ENCODE results near the gene DUS1L.

The DUS1L gene

DNA sequence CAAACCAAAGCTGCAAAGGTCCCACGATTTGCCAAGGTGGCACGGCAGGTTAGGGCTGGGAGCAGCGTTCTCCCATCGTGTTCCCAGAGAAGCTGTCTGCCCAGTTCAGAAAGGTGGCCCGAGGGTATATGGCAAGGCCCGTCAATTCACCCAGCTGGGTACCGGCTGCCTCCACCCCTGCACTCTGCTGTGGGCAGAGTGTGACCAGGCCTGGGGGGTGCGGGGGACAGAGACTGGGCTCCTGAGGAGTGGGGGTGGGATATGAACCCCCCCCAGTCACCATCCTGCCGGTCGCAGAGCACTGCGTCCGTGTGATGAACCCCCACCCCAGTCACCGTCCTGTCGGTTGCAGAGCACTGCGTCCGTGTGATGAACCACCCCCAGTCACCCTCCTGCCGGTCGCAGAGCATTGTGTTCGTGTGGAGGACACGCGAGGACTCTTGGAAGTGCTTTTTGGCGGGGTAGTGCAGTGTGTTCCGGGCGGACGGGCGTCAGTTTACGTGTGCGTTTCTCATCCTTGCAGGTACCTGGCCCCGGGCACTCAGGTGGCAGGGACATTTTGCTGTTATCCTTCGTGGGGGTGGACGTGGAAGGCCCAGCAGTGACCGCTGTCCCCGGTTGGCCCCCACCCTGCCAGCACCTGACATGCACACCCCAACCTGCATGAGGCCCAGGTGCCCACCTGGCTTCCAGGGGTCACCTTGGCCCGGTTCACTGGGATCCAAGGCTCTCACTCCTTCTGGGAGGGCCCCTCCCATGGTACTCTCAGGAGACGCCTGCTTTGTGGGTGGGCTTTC, 35.1 kb upstream of the DUS1L start:
- DNase-seq (ENCODE audit: low read depth): no peak

DNA sequence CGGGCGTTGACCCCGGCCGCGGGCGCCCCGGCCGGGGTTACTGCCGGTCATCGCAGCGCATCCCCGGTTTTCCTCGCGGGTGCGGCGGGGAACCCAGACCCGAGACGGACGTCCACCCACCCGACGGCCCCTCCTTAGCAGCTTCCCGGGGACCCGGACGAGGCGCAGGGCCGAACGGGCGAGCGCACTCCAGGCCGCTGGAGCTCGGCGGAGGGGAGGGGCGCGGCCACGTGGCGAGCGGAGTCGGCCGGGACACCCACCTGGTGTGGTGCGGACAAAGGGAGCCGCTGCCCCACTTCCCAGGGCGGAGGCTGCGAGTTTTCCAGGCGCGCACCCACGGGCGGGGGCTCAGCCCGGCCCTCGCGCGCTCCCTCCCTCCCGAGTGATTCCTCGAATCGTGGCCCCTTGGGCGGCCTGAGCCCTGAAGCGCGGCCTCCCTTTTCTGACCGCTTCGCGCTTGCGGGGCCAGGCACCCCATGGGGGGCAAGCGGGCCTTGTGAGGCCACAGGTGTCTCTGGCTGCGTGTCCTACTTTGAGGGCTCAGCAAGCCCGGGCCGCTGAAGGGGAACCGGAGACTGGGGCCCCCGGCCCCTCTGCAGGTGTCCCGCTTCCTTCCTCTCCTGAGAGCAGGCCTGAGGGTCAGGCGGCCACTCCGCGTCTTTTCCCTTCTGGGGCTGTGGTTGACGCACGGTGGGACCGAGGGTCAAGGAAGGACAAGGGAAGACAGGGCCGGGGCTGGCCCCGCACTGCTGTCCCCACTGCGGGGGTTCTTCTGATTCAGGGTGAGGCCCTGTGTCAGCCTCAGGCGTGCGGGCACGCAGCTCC, 33.5 kb upstream of the DUS1L start:
- no peak for DNase-seq (ENCODE audit: low read depth)

DNA sequence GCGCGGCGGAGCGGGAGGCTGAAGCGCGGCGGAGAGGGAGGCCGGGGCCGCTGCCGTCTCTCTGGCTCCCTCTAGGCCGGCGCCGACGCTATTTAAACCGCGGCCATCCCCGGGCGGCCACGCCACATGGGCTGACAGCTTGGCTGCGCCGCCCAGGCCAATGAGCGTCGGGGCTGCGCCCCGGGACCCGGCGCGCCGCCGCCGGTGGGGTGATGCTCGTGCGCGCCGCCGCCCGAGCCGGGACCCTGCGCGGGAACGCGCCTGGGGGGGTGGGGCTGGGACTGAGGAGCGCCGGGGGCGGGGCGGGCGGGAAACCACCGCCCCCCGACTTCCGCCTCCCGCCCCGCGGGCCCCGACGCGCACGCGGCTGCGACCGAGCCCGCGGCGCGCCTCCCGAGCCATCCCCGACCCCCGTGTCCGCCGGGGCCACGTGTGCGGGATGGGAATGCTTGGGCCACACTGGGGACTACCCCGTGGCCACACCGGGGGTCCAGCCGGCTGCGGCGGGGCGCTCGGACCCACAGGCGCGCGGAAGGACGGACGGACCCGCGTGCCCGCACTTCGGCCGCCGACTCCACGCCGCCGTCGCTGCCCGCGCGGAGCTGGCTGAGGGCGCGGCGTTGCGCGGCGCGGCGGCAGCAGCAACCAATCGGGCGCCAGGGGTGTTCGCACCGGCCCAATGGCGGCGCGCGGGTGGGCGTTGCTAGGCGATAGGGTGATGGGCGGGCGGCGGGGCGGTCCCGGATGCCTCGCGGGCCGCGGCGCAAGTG, 32.8 kb upstream of the DUS1L start, which contains the start of gene FASN:
Gene FASN, minus strand, starts transcription at position 68 of the 770 bp plus-strand sequence. CDS start 1,791 bp downstream, outside the sequence.
- DNase-seq (ENCODE audit: low read depth): peak; percentile 56

DNA sequence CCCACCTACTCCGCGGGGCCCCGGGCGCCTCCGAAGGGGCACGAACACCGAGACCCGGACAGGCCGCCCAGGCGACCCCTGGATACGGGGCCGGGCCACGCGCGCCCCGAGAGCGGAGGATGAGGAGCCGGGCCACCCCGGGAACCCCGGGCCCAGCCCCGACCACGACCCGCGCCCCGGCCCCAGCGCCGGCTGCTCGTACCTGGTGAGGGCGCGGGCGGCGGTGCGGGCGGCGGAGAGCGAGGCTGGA, 32.2 kb upstream of the DUS1L start:
- no peak for DNase-seq (ENCODE audit: low read depth)

DNA sequence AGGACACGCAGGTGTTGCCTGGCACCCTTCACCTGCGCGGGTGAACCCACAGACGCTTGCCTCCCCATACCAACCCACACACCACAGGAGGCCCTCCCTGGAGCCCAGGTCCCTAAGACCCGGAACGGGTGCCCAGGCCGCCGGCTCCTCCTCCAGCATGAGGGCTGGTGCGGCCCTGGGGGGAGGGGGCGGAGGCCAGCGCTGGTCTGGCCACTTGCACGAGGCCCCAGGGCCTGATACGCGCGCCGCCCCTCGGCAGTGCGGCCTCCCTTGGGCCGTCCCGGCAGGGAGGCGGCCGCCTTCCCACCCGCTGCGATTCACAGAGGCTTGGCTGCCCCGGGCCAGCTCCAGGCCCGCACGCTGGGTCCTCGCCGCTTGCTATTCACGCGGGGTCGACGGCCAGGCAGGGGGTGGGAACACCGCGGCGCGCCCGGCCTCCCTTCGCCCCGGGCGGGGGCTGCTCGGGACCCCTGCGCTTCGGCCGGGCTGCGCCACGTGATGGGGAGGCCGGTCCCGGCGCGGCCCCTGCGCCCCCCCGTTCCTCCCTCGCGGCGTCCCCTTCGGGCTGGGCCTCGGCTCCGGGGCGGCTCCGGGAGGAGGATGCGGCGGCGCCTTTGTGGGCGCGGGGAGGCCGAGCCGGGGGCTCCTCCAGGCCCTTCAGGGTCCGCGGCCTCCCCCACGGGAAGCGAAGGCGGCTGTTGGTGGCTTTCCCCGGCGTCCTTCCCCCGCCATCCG, 31.7 kb upstream of the DUS1L start:
- DNase-seq (ENCODE audit: low read depth): peak; percentile 15

DNA sequence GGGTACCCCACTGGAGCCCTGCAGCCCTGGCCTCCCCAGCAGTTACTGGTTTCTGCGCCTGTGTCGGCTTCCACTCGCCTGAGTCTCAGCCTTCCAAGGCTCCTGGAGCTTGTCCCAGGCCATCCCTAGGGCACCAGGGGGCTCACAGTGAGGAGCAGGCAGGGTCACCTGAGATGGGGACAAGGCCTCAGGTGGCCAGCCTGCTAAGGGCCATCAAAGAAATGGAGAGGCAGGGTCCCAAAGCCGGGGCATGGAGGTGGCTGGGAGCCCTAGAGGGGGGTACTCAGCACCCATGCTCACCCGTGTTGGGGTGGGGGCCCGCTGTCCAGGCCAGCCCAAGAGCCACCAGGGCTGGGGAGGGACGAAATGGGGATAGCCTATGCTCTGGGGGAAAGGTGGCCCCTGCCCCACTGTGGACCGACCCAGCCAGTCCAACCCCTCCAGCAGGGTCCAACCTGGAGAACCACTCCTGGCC, 31.1 kb upstream of the DUS1L start:
- DNase-seq (ENCODE audit: low read depth): no peak

DNA sequence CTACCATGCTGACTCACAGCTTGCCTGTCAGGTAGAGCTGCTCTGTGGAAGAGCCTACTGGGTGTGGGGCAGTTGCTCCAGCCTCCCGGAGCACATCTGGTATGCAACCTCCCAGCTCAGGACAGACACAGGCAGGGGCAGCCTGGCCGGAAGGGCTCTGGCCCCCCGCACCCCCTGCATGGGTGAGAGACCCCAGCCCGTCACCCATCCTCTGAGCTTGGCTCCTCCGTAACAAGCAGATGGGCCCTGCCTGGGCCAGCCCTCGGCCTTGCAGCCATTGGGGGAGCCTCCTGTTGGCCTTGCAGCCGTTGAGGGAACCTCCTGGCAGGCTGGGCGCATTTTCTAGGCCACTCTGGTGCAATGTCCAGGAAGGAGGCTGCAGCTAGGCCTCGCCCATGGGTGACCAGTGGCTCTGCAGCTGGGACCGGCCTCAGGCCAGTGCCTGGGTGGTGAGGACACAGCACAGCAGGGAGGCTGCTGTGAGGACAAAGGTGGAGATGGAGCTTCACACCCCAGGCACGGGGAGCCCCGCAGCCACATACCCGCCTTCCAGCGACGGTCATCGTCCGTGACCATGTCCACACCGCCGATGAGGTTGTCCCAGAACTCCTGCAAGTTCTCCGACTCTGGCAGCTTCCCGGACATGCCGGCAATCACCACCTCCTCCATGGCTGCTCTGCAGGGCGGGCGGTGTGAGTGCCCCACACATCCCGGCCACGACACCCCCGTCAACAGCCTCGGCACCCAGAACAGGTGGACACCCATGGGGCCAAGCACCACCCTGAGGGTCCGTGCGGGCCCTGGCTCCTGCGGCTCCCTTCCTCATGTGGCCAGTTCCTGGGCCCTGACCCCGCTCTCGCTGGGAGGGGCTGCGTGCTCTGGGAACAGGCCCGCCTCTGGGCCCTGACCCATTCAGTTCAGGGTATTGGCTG, 30.4 kb upstream of the DUS1L start:
- DNase-seq (ENCODE audit: low read depth): no peak

DNA sequence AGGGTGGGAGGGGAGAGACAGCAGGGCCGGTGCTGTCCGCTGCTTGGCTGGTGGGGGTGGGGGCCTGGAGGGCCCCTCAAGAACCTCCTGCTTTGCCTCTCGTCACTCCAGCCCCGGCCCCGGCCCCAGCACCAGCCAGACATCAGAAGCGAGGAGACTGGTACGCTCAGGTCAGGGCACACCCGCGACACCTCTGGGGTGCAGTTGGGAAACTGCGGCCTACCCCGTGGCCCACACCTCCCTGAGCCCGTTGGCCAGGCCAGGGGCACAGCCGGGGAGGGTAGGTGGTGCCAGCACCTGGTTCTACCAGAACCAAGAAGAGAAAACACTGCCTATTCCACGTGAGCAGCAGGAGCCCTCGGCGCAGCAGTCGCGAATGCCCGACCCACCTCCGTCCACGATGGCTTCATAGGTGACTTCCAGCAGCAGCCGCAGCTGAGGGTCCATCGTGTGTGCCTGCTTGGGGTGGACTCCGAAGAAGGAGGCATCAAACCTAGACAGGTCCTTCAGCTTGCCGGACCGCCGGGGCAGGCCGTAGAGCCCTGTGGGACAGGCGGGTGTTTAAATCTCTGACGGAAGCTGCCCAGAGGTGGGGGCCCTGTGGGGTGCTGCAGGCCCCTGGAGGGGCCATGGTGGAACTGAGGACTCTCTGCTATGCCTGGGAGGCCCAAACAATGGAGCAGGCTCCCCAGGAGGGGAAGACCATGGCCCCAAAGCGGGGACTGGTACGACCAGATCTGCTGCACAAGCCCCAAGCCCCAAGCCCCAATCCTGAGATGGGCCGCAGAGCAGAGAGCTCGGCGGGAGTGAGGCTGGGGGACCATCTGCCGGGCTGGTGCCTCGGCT, 29.6 kb upstream of the DUS1L start:
- no peak for DNase-seq (ENCODE audit: low read depth)

DNA sequence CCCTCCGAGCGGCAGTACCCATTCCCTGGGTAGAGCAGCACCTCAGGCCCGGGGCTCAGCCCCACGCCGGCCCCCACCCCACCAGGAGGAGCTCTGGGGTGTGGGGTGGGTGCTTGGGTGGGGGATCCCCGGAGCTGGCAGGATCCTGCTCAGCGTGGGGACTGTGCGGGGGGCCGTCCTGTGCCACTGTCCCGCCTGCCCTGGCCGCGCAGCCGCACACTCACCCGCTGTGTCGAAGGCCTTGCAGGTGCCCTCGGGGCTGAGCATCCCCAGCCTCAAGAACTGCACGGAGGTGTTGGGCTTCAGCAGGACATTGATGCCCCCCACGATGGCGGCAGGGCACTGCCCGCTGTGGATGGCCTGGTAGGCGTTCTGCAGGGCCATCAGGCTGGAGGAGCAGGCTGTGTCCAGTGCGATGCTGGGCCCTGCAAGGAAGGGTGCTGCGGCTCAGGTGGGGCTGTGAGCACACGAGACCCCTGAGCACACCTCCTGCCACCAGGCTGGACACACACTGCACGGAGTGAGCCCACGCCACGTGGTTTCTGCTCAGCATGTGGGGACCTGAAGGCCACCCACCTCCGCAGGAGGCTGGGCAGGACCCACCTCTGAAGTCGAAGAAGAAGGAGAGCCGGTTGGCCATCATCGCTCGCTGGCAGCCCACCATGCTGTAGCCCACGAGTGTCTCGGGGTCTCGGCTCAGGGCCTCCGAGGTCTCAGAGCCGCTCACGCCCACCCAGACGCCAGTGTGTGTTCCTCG, 27.6 kb upstream of the DUS1L start:
- no peak for DNase-seq (ENCODE audit: low read depth)

DNA sequence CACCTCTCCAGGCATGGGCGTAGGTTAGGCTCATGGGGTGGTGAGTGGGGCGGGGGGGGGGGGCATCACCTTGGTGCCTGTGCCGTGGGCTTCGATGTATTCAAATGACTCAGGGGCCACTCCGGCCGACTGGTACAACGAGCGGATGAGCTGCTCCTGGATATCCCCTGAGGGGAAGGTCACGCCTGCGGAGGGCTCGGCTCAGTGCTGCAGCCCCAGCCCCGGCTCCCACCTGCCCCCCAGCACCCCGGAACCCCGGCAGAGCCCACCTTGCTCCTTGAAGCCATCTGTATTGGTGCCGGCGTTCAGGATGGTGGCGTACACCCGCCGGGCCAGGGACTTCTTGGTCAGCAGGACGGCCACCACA, 27.0 kb upstream of the DUS1L start:
- DNase-seq (ENCODE audit: low read depth): no peak

DNA sequence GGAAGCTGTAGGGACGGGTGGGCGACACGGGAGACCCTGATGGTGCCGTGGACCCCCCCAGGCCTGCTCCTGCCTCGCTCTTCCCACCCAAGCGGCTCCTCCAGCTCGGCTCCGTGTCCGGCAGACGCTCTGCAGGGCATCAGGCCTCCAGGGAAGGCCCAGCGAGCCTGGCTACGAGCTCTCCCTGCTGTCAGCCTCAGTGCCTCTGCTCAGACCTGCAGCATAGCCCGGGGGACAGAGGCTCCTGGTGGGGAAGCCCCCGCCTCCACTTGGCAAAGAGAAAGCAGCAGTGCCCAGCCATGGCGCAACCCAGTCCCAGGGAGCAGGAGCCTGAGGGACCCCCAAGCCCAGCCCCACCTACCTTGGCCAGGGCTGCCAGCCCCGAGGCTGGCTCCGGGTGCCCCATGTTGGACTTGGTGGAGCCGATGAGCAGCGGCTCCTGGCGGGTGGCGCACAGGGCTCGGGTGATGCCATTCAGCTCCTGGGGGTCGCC, 26.5 kb upstream of the DUS1L start:
- no peak for DNase-seq (ENCODE audit: low read depth)

DNA sequence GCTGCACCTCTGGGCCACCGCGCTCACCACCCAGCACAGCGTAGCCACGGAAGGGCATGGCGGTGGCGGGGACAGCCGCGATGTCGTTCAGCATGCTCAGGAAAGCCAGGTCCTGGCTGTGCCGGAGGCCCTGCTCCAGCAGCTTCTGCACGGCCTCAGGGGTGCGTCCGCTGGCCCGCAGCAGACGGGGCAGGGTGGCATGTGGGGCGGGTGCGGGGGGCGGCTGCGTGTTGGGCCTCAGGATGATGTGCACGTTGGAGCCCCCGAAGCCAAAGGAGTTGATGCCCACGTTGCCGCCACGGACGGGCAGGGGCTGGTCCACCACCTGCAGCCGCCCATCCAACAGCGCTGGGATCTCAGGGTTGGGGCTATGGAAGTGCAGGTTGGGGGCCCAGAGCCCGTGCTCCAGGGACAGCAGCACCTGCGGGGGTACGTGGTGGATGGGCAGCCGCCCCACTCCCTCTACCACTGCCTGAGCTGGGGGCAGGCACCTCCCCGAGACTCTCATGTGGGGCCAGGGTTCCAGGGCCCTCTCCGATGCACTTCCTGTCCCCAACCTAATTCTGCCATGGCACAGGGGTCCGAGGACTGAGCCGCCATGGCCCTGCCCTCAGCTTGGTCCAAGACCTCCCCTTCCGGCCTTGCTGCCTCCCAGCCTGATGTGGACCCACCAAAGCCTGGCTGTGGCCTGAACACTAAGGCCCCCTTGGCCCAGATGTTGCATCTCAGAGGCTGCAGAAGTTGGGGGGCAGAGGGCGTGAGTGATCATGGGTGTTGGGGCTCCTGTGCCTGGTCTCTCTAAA, 25.9 kb upstream of the DUS1L start:
- DNase-seq (ENCODE audit: low read depth): no peak

DNA sequence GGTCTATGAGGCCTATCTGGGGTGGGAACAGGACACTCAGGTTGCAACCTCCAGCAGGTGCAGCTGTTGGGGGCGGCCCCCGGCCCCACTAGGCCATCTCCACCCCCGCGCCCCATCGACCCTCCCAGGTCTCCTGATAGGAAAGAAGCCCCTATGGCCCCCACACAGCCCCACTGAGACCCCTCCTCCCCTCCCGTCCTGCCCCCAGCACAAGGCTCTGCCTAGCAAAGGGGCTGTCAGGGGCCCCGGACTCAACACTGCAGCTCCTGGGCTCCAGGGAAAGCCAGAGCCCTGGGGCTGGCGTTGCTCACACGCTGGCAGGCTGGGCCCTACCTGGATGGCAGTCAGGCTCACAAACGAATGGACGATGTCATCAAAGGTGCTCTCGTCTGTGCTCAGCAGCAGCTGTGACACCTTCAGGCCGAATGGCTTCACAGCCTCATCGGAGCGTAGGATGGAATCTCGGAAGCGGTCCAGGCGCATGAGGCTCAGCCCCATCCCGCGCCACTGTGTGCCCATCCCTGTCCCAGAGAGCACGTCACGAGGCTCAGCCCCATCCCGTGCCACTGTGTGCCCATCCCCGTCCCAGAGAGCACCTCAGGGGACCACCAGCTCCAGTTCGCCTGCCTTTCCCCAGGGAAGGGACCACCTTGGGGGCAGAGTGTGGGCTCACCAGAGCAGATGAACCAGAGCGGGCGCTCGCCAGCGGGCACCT, 25.1 kb upstream of the DUS1L start:
- no peak for DNase-seq (ENCODE audit: low read depth)

DNA sequence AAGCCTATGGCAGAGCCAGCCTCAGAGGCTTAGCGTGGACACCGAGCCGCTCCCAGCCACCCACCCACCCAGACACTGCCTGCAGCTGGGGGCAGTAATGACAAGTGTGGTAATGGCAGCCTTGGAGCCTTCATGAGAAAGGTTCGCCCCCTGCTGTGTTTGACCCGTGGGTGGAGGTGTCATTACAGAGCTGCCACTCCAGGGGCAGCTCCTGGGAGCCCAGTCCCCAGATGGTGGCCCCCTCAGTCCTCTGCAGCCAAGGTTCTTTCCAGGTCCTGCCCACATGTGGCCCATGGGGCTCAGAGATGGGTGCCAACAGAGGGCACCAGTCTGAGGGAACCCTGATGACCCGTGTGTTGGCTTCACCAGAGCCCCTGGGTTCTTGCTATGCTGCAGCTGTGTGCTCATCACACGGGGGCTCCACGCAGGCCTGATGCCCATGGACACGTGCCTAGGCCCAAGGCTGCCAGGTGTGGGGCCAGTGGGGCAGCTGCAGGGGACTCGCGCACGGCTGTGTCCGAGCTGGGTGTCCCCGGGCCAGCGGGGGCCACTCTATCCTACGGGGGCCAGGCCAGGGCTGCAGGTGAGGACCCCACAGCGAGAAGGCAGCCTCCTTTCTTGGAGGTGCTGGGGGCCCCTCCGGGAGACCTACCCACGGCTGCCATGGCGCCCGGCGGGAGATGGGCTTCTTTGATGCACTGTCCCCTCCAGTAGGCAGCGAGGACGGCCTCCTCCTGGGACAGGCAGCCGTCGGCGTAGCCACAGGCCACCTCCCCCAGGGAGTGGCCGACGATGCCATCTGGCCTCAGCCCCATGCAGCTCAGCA, 24.3 kb upstream of the DUS1L start:
- no peak for DNase-seq (ENCODE audit: low read depth)

DNA sequence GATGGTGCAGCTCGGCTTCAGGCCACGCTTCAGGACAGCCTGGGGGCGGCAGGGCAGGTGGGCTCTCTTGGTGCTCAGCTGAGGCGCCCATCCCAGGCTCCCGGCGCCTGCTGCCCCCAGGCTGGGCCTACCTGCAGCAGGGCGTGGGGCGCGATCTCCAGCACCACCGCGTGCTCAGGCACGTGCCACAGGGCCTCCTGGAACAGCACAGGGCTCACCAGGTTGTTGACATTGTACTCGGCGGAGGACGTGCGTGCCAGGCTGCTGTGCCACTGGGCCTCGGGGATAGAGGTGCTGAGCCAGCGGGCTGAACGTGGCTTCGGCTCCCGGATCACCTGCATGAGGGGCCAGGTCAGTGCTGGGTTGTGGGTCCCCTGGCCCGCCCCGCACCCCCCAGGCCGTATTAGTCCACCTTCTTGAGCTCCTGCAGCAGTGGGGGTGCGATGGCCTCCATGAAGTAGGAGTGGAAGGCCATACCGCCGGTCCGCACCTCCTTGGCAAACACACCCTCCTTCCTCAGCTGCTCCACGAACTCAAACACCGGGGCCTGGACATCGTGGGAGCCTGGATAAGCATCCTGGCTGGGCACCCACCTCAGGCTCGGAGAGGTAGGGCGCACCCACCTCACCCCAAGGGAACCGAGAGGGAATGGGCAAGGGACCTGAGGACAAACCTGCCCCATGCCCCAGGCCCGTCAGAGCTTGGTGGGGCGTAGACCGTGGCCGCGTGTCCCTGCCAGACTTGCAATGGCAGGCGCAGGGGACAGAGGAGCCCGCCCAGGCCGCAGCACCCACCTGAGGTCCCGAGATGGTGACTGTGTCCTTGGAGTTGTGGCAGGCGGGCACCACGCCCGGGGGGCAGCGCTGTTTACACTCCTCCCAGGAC, 23.5 kb upstream of the DUS1L start:
- no peak for DNase-seq (ENCODE audit: low read depth)

All from GM04503 (cell line).